Left ventricle myocardium inferior (tissue), 1 donor: ENCODE results near the gene ANAPC10. TPM values are rescaled to one million over a fixed set of nuclear protein-coding genes. Genes with fewer than 3 reads are reported as not detected.

Experiments used
- DNase-seq: peaks from one replicate; pipeline ENCODE4 v3.0.0-alpha.2; 2020
- H3K27ac ChIP-seq: fragments of 200-600 bp; replicated peaks from 2 replicates; pipeline ENCODE4 v1.8.0; 2021
- H3K27me3 ChIP-seq: fragments of 200-600 bp; 2 replicates; pipeline ENCODE4 v1.8.0; 2021; ENCODE audit warnings: low read depth
- H3K36me3 ChIP-seq: fragments of 200-600 bp; 2 replicates; pipeline ENCODE4 v1.8.0; 2021
- H3K4me1 ChIP-seq: fragments of 200-600 bp; 2 replicates; pipeline ENCODE4 v1.8.0; 2021
- H3K4me3 ChIP-seq: fragments of 200-600 bp; 2 replicates; pipeline ENCODE4 v1.8.0; 2021; ENCODE audit warnings: mild to moderate bottlenecking, moderate library complexity
- H3K9me3 ChIP-seq: fragments of 200-600 bp; replicated peaks from 2 replicates; pipeline ENCODE4 v1.8.0; 2021
- intact Hi-C: fragments of 100-400 bp; cut with micrococcal nuclease; formaldehyde crosslinking; loops from one replicate; pipeline ENCODE4 v1.11.0; 2022
- total RNA-seq: library from RNA; stranded (reverse); fragmentation: NEBNext Ultra II Directional; extraction: Animal tissue kit (Norgen Biotek cat#: 25700); gene quantifications from one replicate; pipeline ENCODE4 v1.2.1, GENCODE V29; 2021
- TF ChIP-seq, protein P1 (sequence below): fragments of 200-600 bp; IDR thresholded peaks from 2 replicates; pipeline ENCODE4 v1.8.0; 2021; ENCODE audit warnings: antibody characterized with exemption, mild to moderate bottlenecking, borderline replicate concordance
- donor health status: DM: no; HTN: yes; CAD: no; lungs with severe emphysema.

Gene ANAPC10
- total RNA-seq, 1 donor from 2014 or later = 15.4 TPM

DNA sequence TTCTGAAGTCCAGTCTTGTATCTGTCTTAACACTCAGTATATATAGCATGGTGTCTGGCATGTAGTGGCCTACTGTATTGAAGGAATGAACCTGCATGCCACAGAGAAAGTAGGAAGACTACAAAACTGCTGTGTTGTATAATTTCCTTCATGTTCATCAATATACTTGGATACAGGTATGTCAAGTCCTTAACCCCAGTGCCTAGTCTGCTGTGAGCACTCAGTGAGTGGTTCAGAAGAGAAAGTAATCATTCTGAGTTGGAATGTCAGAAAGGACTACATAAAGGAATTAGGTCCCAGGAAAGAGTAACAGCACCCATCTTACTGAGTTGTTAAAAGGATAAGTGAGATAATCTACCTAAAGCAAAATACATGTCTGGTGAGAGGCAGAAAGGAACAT is 32.1 kb upstream of the ANAPC10 start:
- intact Hi-C loops = no loop called here
- DNase-seq = no peak
- Histone ChIP-seq H3K27ac (no peak overlapping the region), H3K4me1 (peaks cover 12% of the 10 kb centered on the region), H3K36me3 (peaks cover 45% of the 10 kb centered on the region), H3K9me3 (no peaks in the 10 kb centered on the region), H3K27me3 (no peaks in the 10 kb centered on the region), H3K4me3 (no peak overlapping the region)
- TF ChIP-seq, protein P1, sequence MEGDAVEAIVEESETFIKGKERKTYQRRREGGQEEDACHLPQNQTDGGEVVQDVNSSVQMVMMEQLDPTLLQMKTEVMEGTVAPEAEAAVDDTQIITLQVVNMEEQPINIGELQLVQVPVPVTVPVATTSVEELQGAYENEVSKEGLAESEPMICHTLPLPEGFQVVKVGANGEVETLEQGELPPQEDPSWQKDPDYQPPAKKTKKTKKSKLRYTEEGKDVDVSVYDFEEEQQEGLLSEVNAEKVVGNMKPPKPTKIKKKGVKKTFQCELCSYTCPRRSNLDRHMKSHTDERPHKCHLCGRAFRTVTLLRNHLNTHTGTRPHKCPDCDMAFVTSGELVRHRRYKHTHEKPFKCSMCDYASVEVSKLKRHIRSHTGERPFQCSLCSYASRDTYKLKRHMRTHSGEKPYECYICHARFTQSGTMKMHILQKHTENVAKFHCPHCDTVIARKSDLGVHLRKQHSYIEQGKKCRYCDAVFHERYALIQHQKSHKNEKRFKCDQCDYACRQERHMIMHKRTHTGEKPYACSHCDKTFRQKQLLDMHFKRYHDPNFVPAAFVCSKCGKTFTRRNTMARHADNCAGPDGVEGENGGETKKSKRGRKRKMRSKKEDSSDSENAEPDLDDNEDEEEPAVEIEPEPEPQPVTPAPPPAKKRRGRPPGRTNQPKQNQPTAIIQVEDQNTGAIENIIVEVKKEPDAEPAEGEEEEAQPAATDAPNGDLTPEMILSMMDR = no peak

DNA sequence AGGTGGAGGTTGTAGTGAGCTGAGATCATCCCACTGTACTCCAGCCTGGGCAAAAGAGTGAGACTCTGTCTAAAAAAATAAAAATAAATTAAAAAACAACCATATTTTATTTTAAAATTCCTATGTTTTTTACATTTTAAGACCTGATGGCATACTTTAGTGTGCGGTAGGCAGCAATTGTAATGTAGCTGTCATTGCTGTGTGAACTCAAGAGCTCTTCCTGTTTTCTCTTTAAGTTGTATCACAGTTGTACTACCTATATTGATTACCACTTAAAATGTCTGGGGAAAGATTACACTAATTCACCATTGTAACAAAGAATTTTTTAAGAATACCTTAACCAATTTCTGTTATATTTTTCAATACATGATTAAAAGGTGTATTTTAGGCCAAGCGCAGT is 27.4 kb upstream of the ANAPC10 start:
- intact Hi-C loops = no loop called here
- no peak for DNase-seq
- Histone ChIP-seq H3K27ac (no peak overlapping the region), H3K27me3 (no peaks in the 10 kb centered on the region), H3K9me3 (no peaks in the 10 kb centered on the region), H3K4me3 (no peak overlapping the region), H3K36me3 (peaks cover 92% of the 10 kb centered on the region), H3K4me1 (no peaks in the 10 kb centered on the region)
- TF ChIP-seq, protein P1 = no peak

DNA sequence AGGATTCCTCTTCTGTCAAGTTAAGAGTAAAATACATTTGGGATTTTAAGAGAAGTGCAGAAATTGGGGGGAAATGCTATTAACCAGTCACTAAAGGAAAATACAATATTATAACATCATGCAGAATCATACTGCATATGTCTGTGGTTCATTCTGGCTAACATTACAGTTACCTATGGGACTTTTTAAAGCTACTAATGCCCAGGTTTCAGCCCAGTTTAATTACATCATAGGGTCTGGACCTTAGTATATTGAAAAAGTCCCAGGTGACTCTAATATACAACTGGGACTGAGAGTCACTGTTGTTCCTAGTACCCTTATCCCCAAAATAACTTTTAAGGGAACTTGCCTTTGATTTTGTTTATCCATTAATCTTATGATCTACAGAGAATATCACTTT is 10.1 kb upstream of the ANAPC10 start:
- peaks cover 82% of the 10 kb centered on the region for H3K36me3 ChIP-seq
- TF ChIP-seq, protein P1 = no peak
- no peaks in the 10 kb centered on the region for H3K27me3 ChIP-seq
- H3K27ac ChIP-seq = no peak overlapping the region
- intact Hi-C loops = loop anchor here (10.0 kb wide), 1 partner anchor 47 kb away; no protein-coding TSS in a partner anchor
- no peaks in the 10 kb centered on the region for H3K9me3 ChIP-seq
- H3K4me1 ChIP-seq = peaks cover 5% of the 10 kb centered on the region
- H3K4me3 ChIP-seq = no peak overlapping the region
- no peak for DNase-seq

DNA sequence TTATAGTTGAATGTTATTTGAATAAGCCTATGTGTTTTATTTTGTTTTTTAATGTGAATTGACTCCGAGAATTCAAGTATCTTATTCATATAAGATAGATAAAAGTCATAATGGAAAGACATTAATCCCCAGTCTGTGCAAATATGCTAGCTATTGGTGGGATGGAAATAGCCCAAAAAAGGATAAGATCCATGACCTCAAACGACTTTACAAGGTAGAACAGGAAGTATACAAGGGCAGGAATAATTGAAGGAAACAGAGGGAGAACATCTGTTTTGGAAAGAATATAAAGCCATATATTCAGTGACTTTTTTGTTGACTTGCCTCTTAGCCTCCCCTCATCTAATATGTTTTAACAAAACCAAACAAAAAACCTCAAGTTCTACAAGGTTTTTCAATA is 9.1 kb upstream of the ANAPC10 start:
- H3K27ac ChIP-seq = no peak overlapping the region
- no peak for DNase-seq
- TF ChIP-seq, protein P1 = no peak
- H3K4me3 ChIP-seq = no peak overlapping the region
- intact Hi-C loops = loop anchor here (10.0 kb wide), 1 partner anchor 48 kb away; no protein-coding TSS in a partner anchor
- peaks cover 5% of the 10 kb centered on the region for H3K4me1 ChIP-seq
- no peaks in the 10 kb centered on the region for H3K27me3 ChIP-seq
- peaks cover 72% of the 10 kb centered on the region for H3K36me3 ChIP-seq
- no peaks in the 10 kb centered on the region for H3K9me3 ChIP-seq

- Histone ChIP-seq H3K27me3 (no peaks in the 10 kb centered on the region), H3K27ac (no peak overlapping the region), H3K4me1 (peaks cover 40% of the 10 kb centered on the region), H3K36me3 (peaks cover 36% of the 10 kb centered on the region), H3K9me3 (no peaks in the 10 kb centered on the region), H3K4me3 (no peak overlapping the region)
- intact Hi-C loops = loop anchor here (10.0 kb wide), 1 partner anchor 51 kb away; no protein-coding TSS in a partner anchor
- TF ChIP-seq, protein P1 = no peak
- no peak for DNase-seq
Measured at GRCh38 chr4:145103496-145103895, 5.5 kb upstream of the ANAPC10 start.
